Lung (tissue), 12 donors: Measurements from ENCODE around the gene CRTC3. TPM values are rescaled to one million over a fixed set of nuclear protein-coding genes. Genes with fewer than 3 reads are reported as not detected.
A peak's percentile ranks its signal among the peaks of the same experiment; 100 is the strongest.
"Not testable (repeated sequence)": the region's sequence is repeated elsewhere in the genome, so short reads cannot be mapped to it uniquely, and the experiment has no call there.

Experiments
- ATAC-seq: fragments of 200-7000 bp; cut with Tn5 transposase; one replicate; pipeline ENCODE4 v1.9.1; 2020; ENCODE audit warnings: moderate number of reproducible peaks; ENCODE audit not compliant: insufficient read depth, low FRiP score
- DNase-seq, 3 donors: peaks; one replicate each; pipeline ENCODE4 v3.0.0-alpha.2; 2013 to 2017
- H3K27ac ChIP-seq, 2 donors: one replicate each; pipeline ENCODE4 v1.5.1; 2013; ENCODE audit warnings: mild to moderate bottlenecking in 2 of 2, moderate library complexity in 2 of 2, control low read depth in 1 of 2, inconsistent platforms in 1 of 2, low read depth in 1 of 2, low read length in 1 of 2
- H3K27me3 ChIP-seq, 3 donors: one replicate each; pipeline ENCODE4 v1.5.1; 2013; ENCODE audit warnings: low read length in 2 of 3; ENCODE audit not compliant: control insufficient read depth in 3 of 3, insufficient read depth in 3 of 3
- H3K36me3 ChIP-seq, 4 donors: one replicate each; pipeline ENCODE4 v1.5.1; 2013; ENCODE audit warnings: low read length in 4 of 4, mild to moderate bottlenecking in 1 of 4, moderate library complexity in 1 of 4; ENCODE audit not compliant: control insufficient read depth in 4 of 4, insufficient read depth in 4 of 4
- H3K4me1 ChIP-seq, 5 donors: one replicate each; pipeline ENCODE4 v1.5.1; 2013; ENCODE audit warnings: low read length in 5 of 5, mild to moderate bottlenecking in 2 of 5, moderate library complexity in 1 of 5; ENCODE audit not compliant: control insufficient read depth in 5 of 5, insufficient read depth in 5 of 5
- H3K4me3 ChIP-seq: one replicate; pipeline ENCODE4 v1.5.1; 2013; ENCODE audit warnings: mild to moderate bottlenecking, control low read depth, moderate library complexity
- H3K9ac ChIP-seq, 2 donors: one replicate each; pipeline ENCODE4 v1.5.1; 2013; ENCODE audit warnings: low read length in 2 of 2, control low read depth in 1 of 2; ENCODE audit not compliant: insufficient read depth in 1 of 2
- H3K9me3 ChIP-seq, 4 donors: one replicate each; pipeline ENCODE4 v1.5.1; 2013; ENCODE audit warnings: low read length in 3 of 4, mild to moderate bottlenecking in 1 of 4, moderate library complexity in 1 of 4; ENCODE audit not compliant: control insufficient read depth in 4 of 4, insufficient read depth in 3 of 4
- CTCF ChIP-seq: IDR thresholded peaks from 2 replicates; pipeline ENCODE4 v1.5.1; 2012; ENCODE audit warnings: mild to moderate bottlenecking; ENCODE audit errors: control extremely low read depth, extremely low read depth
- WGBS, 2 donors: extraction: QIAGEN DNeasy Blood & Tissue Kit; methylation state at CpG; one replicate each; pipeline ENCODE4 v1.1.7; 2013; 5-methylcytosine and 5-hydroxymethylcytosine counted together
- polyA plus RNA-seq, 2 donors: library from polyadenylated mRNA; stranded (reverse); fragments of 200-250 nt; gene quantifications; one replicate each; pipeline ENCODE4 v1.2.1, GENCODE V29; 2013
- total RNA-seq, 2 donors: library from RNA; depleted of rRNA in 1 of 2; stranded (reverse); fragments of >200 nt in 1 of 2; gene quantifications; one replicate each; pipeline ENCODE4 v1.2.1, GENCODE V29; 2014 to 2021
- donor health status: control.
- donor health status: control.
- donor health status: Bipolar disorder and iron deficiency.
- donor health status: healthy.
- donor health status: DM: yes; HTN: yes; CAD: no.

The CRTC3 gene
- total and polyA plus RNA-seq, 4 donors = 12.0 to 47.9 (median 28.2) TPM

GRCh38 chr15:90650956-90651689 lies 121.4 kb downstream of the CRTC3 start:
- Histone ChIP-seq H3K4me3 (no peak overlapping the region), H3K9ac (no peak overlapping the region), H3K4me1 (peaks cover 0 to 9% (median 5%) of the 10 kb centered on the region in 5 donors), H3K36me3 (no peaks in the 10 kb centered on the region), H3K27me3 (no peaks in the 10 kb centered on the region), H3K27ac (no peak overlapping the region), H3K9me3 (no peaks in the 10 kb centered on the region)
- no peak for DNase-seq
- WGBS, 2 donors = 90 to 94% methylated on average over 14 of the region's 14 CpGs
- TF ChIP-seq CTCF = no peak
- no peak for ATAC-seq

GRCh38 chr15:90654233-90655136 lies 124.8 kb downstream of the CRTC3 start:
- peak overlapping the region in 1 of 2 donors; percentile 35 for H3K27ac ChIP-seq
- H3K4me3 ChIP-seq = no peak overlapping the region
- TF ChIP-seq CTCF = no peak
- ATAC-seq = no peak
- H3K27me3 ChIP-seq = no peaks in the 10 kb centered on the region
- peaks cover 0 to 7% (median 0%) of the 10 kb centered on the region in 5 donors for H3K4me1 ChIP-seq
- DNase-seq = peak in 1 of 3 donors; percentile 35
- WGBS, 2 donors = 77 to 82% methylated on average over 12 of the region's 12 CpGs
- no peak overlapping the region for H3K9ac ChIP-seq
- no peaks in the 10 kb centered on the region for H3K36me3 ChIP-seq
- no peaks in the 10 kb centered on the region for H3K9me3 ChIP-seq

GRCh38 chr15:90657520-90658172 lies 127.9 kb downstream of the CRTC3 start:
- H3K27me3 ChIP-seq, H3K36me3 ChIP-seq, ATAC-seq, DNase-seq, H3K9ac ChIP-seq, H3K9me3 ChIP-seq, H3K4me3 ChIP-seq, H3K27ac ChIP-seq, H3K4me1 ChIP-seq: not testable (repeated sequence)
- WGBS, 2 donors = 36 to 56% methylated on average over 7 of the region's 7 CpGs

- Histone ChIP-seq H3K36me3 (no peaks in the 10 kb centered on the region), H3K9me3 (no peaks in the 10 kb centered on the region), H3K27me3 (no peaks in the 10 kb centered on the region), H3K9ac (no peak overlapping the region), H3K27ac (no peak overlapping the region), H3K4me3 (no peak overlapping the region), H3K4me1 (peaks cover 0 to 5% (median 0%) of the 10 kb centered on the region in 5 donors)
- WGBS, 2 donors = 72 to 80% methylated on average over 4 of the region's 4 CpGs
- DNase-seq (no peak), ATAC-seq (no peak)
- TF ChIP-seq CTCF = no peak
Observed at GRCh38 chr15:90659481-90659880, 129.8 kb downstream of the CRTC3 start.
